ENCODE measurements around the gene TRA2A.
"Not testable (repeated sequence)": the region's sequence is repeated elsewhere in the genome, so short reads cannot be mapped to it uniquely, and the experiment has no call there.

Gene TRA2A

GRCh38 chr7:23525611-23526010 is 6.2 kb downstream of the TRA2A start:
- Mint-ChIP-seq H3K4me1 (peaks cover 89% of the 10 kb centered on the region), H3K4me3 (peak overlapping the region; percentile 28), H3K27ac (peak overlapping the region; percentile 26)
- not testable (repeated sequence) for H3K36me3 Mint-ChIP-seq, H3K27me3 Mint-ChIP-seq, H3K9me3 Mint-ChIP-seq

- Mint-ChIP-seq H3K27me3 (no peaks in the 10 kb centered on the region), H3K4me3 (peak overlapping the region; percentile 56), H3K36me3 (peaks cover 3% of the 10 kb centered on the region), H3K4me1 (peaks cover 79% of the 10 kb centered on the region), H3K9me3 (no peaks in the 10 kb centered on the region), H3K27ac (peak overlapping the region; percentile 27)
Observed at GRCh38 chr7:23524473-23524872, 7.3 kb downstream of the TRA2A start.

DNA sequence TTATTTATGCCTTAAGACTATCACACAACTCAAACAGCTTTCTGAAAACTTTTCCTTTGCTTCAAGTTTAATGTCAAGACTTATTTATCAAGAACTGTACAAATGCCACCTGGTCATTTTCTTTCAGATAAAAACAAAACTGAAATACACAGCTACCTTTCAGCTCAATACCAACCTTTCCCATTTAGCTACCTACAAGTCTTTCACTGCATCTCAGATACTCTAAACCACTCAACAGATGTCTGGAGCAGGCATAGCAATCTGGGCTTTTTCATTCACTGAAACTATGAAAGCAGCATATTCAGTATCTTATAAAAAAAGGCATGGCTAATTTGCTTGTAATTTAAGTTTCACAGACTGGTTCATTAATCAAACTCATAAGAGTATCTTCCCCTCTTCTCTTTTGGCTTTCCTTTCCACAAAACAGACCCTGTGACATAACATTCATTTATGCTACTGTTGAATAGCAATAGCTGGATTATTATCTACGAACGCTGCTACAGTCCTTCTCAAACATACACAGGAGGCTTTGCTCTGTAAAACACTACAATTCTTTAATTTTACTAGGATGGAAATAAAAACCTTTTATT is 8.2 kb downstream of the TRA2A start:
- H3K27ac Mint-ChIP-seq: peak overlapping the region; percentile 68
- peaks cover 70% of the 10 kb centered on the region for H3K4me1 Mint-ChIP-seq
- no peak overlapping the region for H3K4me3 Mint-ChIP-seq

GRCh38 chr7:23520582-23520981 is 11.2 kb downstream of the TRA2A start:
- Mint-ChIP-seq H3K4me1 (peaks cover 54% of the 10 kb centered on the region), H3K27ac (no peak overlapping the region), H3K9me3 (no peaks in the 10 kb centered on the region), H3K36me3 (peaks cover 14% of the 10 kb centered on the region), H3K27me3 (no peaks in the 10 kb centered on the region), H3K4me3 (no peak overlapping the region)

More for the DNA sequence above, 8.2 kb downstream of the TRA2A start:
- Mint-ChIP-seq H3K36me3 (peaks cover 5% of the 10 kb centered on the region), H3K9me3 (no peaks in the 10 kb centered on the region), H3K27me3 (no peaks in the 10 kb centered on the region)

GRCh38 chr7:23514755-23515154 is 17.0 kb downstream of the TRA2A start:
- H3K27ac Mint-ChIP-seq: peak overlapping the region; percentile 95
- no peaks in the 10 kb centered on the region for H3K9me3 Mint-ChIP-seq
- peaks cover 26% of the 10 kb centered on the region for H3K4me1 Mint-ChIP-seq
- peaks cover 18% of the 10 kb centered on the region for H3K36me3 Mint-ChIP-seq
- H3K4me3 Mint-ChIP-seq: peak overlapping the region; percentile 36
- no peaks in the 10 kb centered on the region for H3K27me3 Mint-ChIP-seq

- H3K4me3 Mint-ChIP-seq, H3K27me3 Mint-ChIP-seq, H3K9me3 Mint-ChIP-seq: not testable (repeated sequence)
- Mint-ChIP-seq H3K27ac (peak overlapping the region; percentile 53), H3K36me3 (peaks cover 22% of the 10 kb centered on the region), H3K4me1 (peaks cover 29% of the 10 kb centered on the region)
Observed at GRCh38 chr7:23513746-23514145, 18.0 kb downstream of the TRA2A start.

DNA sequence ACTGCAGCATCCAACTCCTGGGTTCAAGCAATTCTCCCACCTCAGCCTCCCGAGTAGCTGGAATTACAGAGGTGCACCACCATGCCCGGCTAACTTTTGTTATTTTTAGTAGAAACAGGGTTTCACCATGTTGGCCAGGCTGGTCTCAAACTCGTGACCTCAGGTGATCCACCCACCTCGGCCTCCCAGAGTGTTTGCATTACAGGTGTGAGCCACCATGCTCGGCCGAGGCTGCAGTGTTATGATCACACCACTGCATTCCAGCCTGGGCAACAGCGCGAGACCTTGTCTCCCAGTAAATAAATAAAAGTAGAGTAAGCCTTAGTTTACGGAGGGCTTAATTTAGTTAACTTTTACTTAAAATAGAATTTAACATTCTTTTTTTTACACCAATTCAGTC is 37.8 kb downstream of the TRA2A start:
- Mint-ChIP-seq H3K36me3 (no peaks in the 10 kb centered on the region), H3K27me3 (no peaks in the 10 kb centered on the region), H3K4me3 (no peak overlapping the region), H3K27ac (no peak overlapping the region), H3K4me1 (peaks cover 11% of the 10 kb centered on the region), H3K9me3 (no peaks in the 10 kb centered on the region)

- Mint-ChIP-seq H3K9me3 (no peaks in the 10 kb centered on the region), H3K4me1 (peaks cover 11% of the 10 kb centered on the region), H3K27me3 (no peaks in the 10 kb centered on the region), H3K36me3 (no peaks in the 10 kb centered on the region), H3K27ac (no peak overlapping the region), H3K4me3 (peak overlapping the region; percentile 88)
Observed at GRCh38 chr7:23491502-23491901, 40.3 kb downstream of the TRA2A start.

DNA sequence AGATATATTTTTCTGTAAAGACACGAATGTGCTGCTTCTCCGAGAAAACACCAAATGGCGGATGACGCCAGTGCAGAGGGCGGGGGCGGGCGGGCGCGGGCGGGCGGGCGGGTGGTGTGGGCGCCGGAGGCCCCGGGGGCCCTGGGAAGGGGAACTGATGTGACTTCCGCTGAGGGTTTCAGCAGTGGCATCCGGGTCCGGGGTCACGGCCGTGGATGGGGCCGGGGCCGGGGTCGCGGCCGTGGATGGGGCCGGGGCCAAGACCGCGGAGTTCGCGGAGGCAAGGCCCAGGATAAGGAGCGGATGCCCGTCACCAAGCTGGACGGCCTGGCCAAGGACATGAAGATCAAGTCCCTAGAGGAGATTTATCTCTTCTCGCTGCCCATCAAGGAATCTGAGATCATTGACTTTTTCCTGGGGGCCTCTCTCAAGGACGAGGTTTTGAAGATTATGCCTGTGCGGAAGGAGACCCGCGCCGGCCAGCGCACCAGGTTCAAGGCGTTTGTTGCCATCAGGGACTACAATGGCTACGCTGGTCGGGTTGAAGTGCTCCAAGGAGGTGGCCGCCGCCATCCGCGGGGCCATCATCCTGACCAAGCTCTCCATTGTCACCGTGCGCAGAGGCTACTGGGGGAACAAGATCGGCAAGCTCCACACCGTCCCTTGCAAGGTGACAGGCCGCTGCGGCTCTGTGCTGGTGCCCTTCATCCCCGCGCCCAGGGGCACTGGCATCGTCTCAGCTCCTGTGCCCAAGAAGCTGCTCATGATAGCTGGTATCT is 41.2 kb downstream of the TRA2A start:
- H3K27ac Mint-ChIP-seq: peak overlapping the region; percentile 86
- H3K36me3 Mint-ChIP-seq: no peaks in the 10 kb centered on the region
- H3K9me3 Mint-ChIP-seq: no peaks in the 10 kb centered on the region
- H3K27me3 Mint-ChIP-seq: no peaks in the 10 kb centered on the region
- peaks cover 11% of the 10 kb centered on the region for H3K4me1 Mint-ChIP-seq
- peak overlapping the region; percentile 88 for H3K4me3 Mint-ChIP-seq

DNA sequence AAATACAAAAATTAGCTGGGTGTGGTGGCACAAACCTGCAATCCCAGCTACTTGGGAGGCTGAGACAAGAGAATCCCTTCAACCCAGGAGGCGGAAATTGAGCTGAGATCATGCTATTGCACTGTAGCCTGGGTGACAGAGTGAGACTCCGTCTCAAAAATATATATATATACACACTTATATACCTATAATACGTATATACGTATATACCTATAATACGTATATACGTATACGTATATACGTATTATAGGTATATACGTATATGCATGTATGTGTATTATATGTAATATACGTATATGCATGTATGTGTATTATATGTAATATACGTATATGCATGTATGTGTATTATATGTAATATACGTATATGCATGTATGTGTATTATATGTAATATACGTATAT is 43.1 kb downstream of the TRA2A start:
- not testable (repeated sequence) for H3K9me3 Mint-ChIP-seq, H3K36me3 Mint-ChIP-seq, H3K4me3 Mint-ChIP-seq, H3K27ac Mint-ChIP-seq, H3K27me3 Mint-ChIP-seq
- peaks cover 11% of the 10 kb centered on the region for H3K4me1 Mint-ChIP-seq

- Mint-ChIP-seq H3K27me3 (no peaks in the 10 kb centered on the region), H3K9me3 (no peaks in the 10 kb centered on the region), H3K4me1 (peaks cover 11% of the 10 kb centered on the region), H3K27ac (no peak overlapping the region), H3K4me3 (no peak overlapping the region), H3K36me3 (no peaks in the 10 kb centered on the region)
Observed at GRCh38 chr7:23487670-23488069, 44.1 kb downstream of the TRA2A start.

GRCh38 chr7:23486002-23486773 is 45.6 kb downstream of the TRA2A start:
- H3K27ac Mint-ChIP-seq: no peak overlapping the region
- peaks cover 11% of the 10 kb centered on the region for H3K4me1 Mint-ChIP-seq
- no peak overlapping the region for H3K4me3 Mint-ChIP-seq
- no peaks in the 10 kb centered on the region for H3K36me3 Mint-ChIP-seq
- peaks cover under 1% of the 10 kb centered on the region for H3K27me3 Mint-ChIP-seq
- no peaks in the 10 kb centered on the region for H3K9me3 Mint-ChIP-seq

- no peaks in the 10 kb centered on the region for H3K36me3 Mint-ChIP-seq
- H3K4me3 Mint-ChIP-seq: no peak overlapping the region
- H3K27me3 Mint-ChIP-seq: peaks cover 9% of the 10 kb centered on the region
- no peaks in the 10 kb centered on the region for H3K4me1 Mint-ChIP-seq
- no peaks in the 10 kb centered on the region for H3K9me3 Mint-ChIP-seq
- no peak overlapping the region for H3K27ac Mint-ChIP-seq
Observed at GRCh38 chr7:23482686-23483085, 49.1 kb downstream of the TRA2A start.

GRCh38 chr7:23477962-23478866 is 53.6 kb downstream of the TRA2A start:
- Mint-ChIP-seq H3K27me3 (peaks cover 36% of the 10 kb centered on the region), H3K4me3 (no peak overlapping the region), H3K27ac (no peak overlapping the region), H3K4me1 (peaks cover 10% of the 10 kb centered on the region), H3K9me3 (no peaks in the 10 kb centered on the region), H3K36me3 (no peaks in the 10 kb centered on the region)

GRCh38 chr7:23477157-23477499 is 54.7 kb downstream of the TRA2A start:
- peaks cover 43% of the 10 kb centered on the region for H3K27me3 Mint-ChIP-seq
- H3K4me3 Mint-ChIP-seq: no peak overlapping the region
- no peak overlapping the region for H3K27ac Mint-ChIP-seq

More at GRCh38 chr7:23477157-23477499, 54.7 kb downstream of the TRA2A start:
- Mint-ChIP-seq H3K9me3 (peaks cover 2% of the 10 kb centered on the region), H3K36me3 (no peaks in the 10 kb centered on the region), H3K4me1 (peaks cover 10% of the 10 kb centered on the region)

Data from activated naive CD4-positive, alpha-beta T cell treated with anti-CD3 and anti-CD28 coated beads, Interleukin-2, amount 50 U/mL, for 24 hours (primary cell).